HFFc6 (cell line): Measurements from ENCODE around the gene PRSS16. TPM values are rescaled to one million over a fixed set of nuclear protein-coding genes. Genes with fewer than 3 reads are reported as not detected.
A peak's percentile ranks its signal among the peaks of the same experiment; 100 is the strongest.

Experiments used
- DNase-seq: peaks from one replicate; pipeline ENCODE4 v3.0.0-alpha.2; 2018
- H3K27ac Mint-ChIP-seq: 2 replicates; pipeline ENCODE4 v1.8.0; 2020; ENCODE audit warnings: mild to moderate bottlenecking, mixed read lengths
- H3K27me3 Mint-ChIP-seq: 2 replicates; pipeline ENCODE4 v1.8.0; 2021; ENCODE audit warnings: mild to moderate bottlenecking, moderate library complexity, mixed read lengths; ENCODE audit not compliant: insufficient read depth
- H3K36me3 Mint-ChIP-seq: 2 replicates; pipeline ENCODE4 v1.8.0; 2021; ENCODE audit warnings: low read depth, mixed read lengths
- H3K4me1 Mint-ChIP-seq: 2 replicates; pipeline ENCODE4 v1.8.0; 2020; ENCODE audit warnings: low read depth, mixed read lengths
- H3K4me3 Mint-ChIP-seq: 2 replicates; pipeline ENCODE4 v1.8.0; 2020; ENCODE audit warnings: mild to moderate bottlenecking, moderate library complexity, mixed read lengths
- H3K9me3 Mint-ChIP-seq: 2 replicates; pipeline ENCODE4 v1.8.0; 2020; ENCODE audit warnings: mild to moderate bottlenecking, mixed read lengths
- total RNA-seq, 6 experiments: library from RNA; stranded (reverse); fragmentation: NEBNext Ultra II Directional; extraction: Animal tissue kit (Norgen Biotek cat#: 25700); gene quantifications; 2 replicates in 1 of 6; 3 replicates in 5 of 6; pipeline ENCODE4 v1.2.3, GENCODE V29; 2021
- TF ChIP-seq, protein P1 (sequence below): fragments of 200-600 bp; sonication (generic); IDR thresholded peaks from 2 replicates; pipeline ENCODE4 v1.5.0; 2021; ENCODE audit warnings: antibody characterized with exemption, mild to moderate bottlenecking

PRSS16 gene
- total RNA-seq, 6 experiments from 2014 or later = not detected

DNA sequence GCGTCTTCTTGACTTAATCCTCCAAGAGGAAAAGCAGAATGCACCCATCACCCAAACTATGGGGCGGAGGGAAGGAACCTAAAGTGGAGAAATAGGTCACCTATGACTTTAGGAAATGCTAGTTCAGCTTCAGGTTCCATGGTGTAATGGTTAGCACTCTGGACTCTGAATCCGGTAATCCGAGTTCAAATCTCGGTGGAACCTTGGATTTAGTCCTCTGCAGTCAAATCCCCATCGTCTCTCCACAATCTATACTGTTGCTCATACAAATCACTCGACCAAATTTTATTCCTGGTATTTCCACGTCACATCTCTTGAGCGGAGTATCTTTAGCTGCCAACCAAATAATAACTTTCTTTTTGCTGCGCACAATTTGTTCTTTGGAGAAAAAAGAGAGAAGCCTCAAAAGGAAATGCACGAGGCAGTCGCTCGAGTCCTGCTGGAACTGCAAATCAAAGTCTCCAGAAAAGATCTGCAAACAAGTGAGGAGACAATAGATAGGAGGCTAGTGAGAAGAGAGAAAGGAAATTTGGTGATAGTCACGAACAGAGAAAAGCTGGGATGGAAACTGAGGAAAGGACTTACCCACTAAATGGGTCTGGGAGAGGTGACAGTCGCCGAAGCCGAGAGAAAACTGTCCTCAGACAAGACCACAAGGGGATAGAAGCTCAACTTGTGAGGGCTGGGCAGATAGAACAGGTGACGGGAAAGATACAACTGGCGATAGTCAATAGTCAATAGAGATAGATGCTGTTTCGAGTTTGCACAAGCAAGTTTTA is 48.0 kb downstream of the PRSS16 start:
- DNase-seq = peak; percentile 90
- peaks cover 58% of the 10 kb centered on the region for H3K4me1 Mint-ChIP-seq
- peak overlapping the region; percentile 94 for H3K4me3 Mint-ChIP-seq
- peak overlapping the region; percentile 49 for H3K27ac Mint-ChIP-seq
- TF ChIP-seq, protein P1, sequence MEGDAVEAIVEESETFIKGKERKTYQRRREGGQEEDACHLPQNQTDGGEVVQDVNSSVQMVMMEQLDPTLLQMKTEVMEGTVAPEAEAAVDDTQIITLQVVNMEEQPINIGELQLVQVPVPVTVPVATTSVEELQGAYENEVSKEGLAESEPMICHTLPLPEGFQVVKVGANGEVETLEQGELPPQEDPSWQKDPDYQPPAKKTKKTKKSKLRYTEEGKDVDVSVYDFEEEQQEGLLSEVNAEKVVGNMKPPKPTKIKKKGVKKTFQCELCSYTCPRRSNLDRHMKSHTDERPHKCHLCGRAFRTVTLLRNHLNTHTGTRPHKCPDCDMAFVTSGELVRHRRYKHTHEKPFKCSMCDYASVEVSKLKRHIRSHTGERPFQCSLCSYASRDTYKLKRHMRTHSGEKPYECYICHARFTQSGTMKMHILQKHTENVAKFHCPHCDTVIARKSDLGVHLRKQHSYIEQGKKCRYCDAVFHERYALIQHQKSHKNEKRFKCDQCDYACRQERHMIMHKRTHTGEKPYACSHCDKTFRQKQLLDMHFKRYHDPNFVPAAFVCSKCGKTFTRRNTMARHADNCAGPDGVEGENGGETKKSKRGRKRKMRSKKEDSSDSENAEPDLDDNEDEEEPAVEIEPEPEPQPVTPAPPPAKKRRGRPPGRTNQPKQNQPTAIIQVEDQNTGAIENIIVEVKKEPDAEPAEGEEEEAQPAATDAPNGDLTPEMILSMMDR = no peak
- H3K36me3 Mint-ChIP-seq = no peaks in the 10 kb centered on the region
- no peaks in the 10 kb centered on the region for H3K9me3 Mint-ChIP-seq
- H3K27me3 Mint-ChIP-seq = peaks cover 6% of the 10 kb centered on the region

DNA sequence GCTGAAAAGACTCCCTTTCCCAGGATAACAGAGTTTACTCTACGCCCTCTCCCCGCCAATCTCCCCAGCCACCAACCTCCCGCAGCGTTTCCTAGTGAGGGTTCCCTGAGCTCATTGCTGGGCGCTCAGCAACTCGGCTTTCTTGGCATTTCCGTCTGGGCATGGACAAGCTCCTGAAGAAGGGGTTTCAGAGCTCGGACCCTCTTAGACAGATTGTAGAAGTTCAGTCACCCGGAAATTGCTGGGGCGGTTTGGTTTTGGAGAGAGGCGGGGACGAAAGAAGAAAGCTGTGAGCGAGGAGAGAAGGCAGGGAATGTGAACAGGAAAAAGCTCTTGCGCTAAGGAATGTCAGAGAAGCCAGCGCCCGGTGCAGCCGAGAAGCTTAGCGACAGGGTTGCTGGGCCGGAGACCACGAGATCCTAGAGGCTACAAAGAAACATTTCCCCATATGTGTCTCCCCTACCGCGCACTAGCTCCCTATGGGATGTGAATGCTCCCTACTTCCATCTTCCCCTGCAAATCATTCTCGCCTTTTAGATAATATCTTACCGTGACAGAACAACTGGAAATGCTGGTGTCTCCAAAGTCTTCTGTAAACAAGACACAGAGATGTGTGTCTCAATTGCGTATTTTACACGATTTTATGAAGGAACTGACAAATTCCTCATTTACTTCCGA is 48.7 kb downstream of the PRSS16 start:
- TF ChIP-seq, protein P1 = no peak
- Mint-ChIP-seq H3K9me3 (no peaks in the 10 kb centered on the region), H3K4me3 (peak overlapping the region; percentile 94), H3K27ac (peak overlapping the region; percentile 62), H3K36me3 (no peaks in the 10 kb centered on the region), H3K27me3 (peaks cover 4% of the 10 kb centered on the region), H3K4me1 (peaks cover 51% of the 10 kb centered on the region)
- DNase-seq = peak; percentile 46

DNA sequence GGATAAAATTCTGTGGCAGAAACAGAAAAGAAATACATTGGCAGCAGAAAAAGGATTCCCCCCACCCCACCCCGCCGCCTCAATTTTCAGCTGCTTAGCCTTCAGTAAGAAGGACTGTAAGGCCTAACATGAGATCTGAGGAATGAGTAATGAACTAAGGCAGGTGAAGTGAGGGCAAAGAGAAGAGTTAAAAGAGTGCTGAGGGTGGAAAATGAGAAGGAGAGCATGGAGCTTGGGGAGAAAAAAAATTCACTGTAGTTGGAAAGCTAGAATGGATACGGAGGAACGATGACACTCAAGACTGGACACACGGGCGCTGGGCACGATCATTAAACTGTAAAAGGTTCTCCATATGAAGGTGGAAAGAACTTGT is 50.0 kb downstream of the PRSS16 start:
- peaks cover 50% of the 10 kb centered on the region for H3K4me1 Mint-ChIP-seq
- no peak overlapping the region for H3K27ac Mint-ChIP-seq
- H3K27me3 Mint-ChIP-seq = peaks cover 4% of the 10 kb centered on the region

DNA sequence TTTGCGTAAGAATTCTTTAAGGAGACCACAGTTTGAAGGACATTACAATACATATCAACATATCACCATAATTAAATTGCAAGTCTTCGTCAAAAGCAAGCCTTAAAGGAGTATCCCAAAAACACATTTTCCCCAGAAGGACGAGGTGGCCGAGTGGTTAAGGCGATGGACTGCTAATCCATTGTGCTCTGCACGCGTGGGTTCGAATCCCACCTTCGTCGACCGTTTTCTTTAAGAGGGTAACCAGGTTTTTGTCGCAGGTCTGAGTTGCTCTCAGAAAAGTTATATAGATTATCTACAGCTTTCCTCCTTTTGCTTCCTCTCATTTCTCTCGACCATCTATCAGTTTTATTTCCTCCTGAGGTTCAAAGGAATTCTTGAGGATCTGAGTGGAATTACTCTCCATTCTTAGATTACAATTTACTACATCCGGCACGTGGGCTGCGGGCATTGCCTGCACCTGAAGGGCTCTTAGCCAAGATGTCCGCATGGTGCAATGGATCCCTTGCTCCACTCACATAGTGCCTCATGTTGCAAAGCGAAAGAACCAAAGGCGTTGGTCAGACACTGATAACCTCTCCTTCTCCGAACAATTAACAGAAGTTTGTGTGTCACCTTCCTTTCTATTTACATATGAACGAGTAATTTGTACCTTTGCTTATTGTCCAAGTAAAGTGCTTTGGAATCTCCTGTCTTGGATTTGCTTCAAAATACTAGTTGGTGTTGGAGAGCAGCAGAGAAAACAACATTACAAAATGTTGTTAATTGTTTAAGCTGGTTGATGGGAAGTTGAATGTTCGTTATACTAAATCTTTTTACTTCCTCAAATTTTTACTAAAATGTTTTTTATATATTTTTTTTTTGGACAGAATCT is 50.6 kb downstream of the PRSS16 start:
- TF ChIP-seq, protein P1 = no peak
- peaks cover 4% of the 10 kb centered on the region for H3K27me3 Mint-ChIP-seq
- H3K36me3 Mint-ChIP-seq = no peaks in the 10 kb centered on the region
- H3K27ac Mint-ChIP-seq = no peak overlapping the region
- H3K4me3 Mint-ChIP-seq = peak overlapping the region; percentile 94
- no peaks in the 10 kb centered on the region for H3K9me3 Mint-ChIP-seq
- DNase-seq = peak; percentile 70
- H3K4me1 Mint-ChIP-seq = peaks cover 55% of the 10 kb centered on the region

More for the DNA sequence above, 50.0 kb downstream of the PRSS16 start:
- DNase-seq = no peak
- no peaks in the 10 kb centered on the region for H3K36me3 Mint-ChIP-seq
- H3K4me3 Mint-ChIP-seq = peak overlapping the region; percentile 94
- H3K9me3 Mint-ChIP-seq = no peaks in the 10 kb centered on the region
- TF ChIP-seq, protein P1 = no peak

DNA sequence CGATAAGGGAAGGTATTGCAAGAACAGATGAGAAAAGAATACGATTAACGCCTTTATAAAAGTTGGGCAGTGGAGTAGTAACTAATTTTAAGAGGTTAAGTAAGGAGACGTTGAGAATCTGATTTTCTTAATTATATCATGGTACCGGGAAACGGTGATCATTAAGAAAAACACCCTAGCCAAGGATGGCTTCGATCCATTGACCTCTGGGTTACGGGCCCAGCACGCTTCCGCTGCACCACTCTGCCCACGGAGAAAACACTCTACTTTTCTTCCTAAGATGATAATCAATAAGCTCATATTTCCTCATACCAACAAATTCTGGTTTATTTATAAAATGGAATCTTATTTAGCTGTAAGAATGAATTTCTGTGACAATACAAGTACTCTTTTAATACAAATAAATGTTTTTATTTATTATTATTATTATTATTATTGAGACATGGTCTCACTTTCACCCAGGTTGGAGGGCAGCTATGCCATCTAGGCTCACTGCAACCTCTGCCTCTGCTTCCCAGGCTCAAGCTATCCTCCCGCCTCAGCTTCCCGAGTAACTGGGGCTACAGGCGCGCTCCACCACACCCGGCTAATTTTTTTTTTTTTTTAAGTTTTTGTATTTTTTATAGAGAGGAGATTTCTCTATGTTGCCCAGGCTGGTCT is 56.2 kb downstream of the PRSS16 start:
- H3K27ac Mint-ChIP-seq = no peak overlapping the region; the same call in 1 of the 2 replicates
- H3K9me3 Mint-ChIP-seq = no peaks in the 10 kb centered on the region
- H3K36me3 Mint-ChIP-seq = no peaks in the 10 kb centered on the region
- TF ChIP-seq, protein P1 = no peak
- no peak for DNase-seq
- no peaks in the 10 kb centered on the region; the same call in none of the 2 replicates for H3K27me3 Mint-ChIP-seq
- no peak overlapping the region for H3K4me3 Mint-ChIP-seq
- peaks cover 6% of the 10 kb centered on the region for H3K4me1 Mint-ChIP-seq
